ENCODE measurements around the gene PRSS56. TPM values are rescaled to one million over a fixed set of nuclear protein-coding genes. Genes with fewer than 3 reads are reported as not detected.

The PRSS56 gene
- polyA plus RNA-seq, 3 donors: not detected

GRCh38 chr2:232487385-232488096, 32.6 kb upstream of the PRSS56 start, which contains the start of gene ECEL1:
TSS of gene ECEL1 (minus strand) at chr2:232487834. CDS start at chr2:232486653, 1,181 bp downstream.
- no peaks in the 10 kb centered on the region for H3K9me3 ChIP-seq (replicated peaks in 1 of 2; ENCODE audit: control insufficient read depth in 1 of 2, insufficient read depth in 1 of 2, low read length in 2 of 2)
- no peak within 1 kb of the TSS for H3K27ac ChIP-seq (ENCODE audit: low read depth in 1 of 2, low read length in 2 of 2)
- Mint-ChIP-seq H3K27ac (no peak within 1 kb of the TSS), H3K4me3 (peak within 1 kb of the TSS in 1 of 2 donors; percentile 74), H3K27me3 (ENCODE audit: low read depth in 3 of 3) (peaks cover 41 to 65% (median 45%) of the 10 kb centered on the region in 3 donors), H3K36me3 (no peaks in the 10 kb centered on the region), H3K4me1 (no peaks in the 10 kb centered on the region), H3K9me3 (peaks cover 0 to 5% (median 3%) of the 10 kb centered on the region in 7 donors)
- H3K9ac ChIP-seq (ENCODE audit: insufficient read depth, low read length, poor library complexity, severe bottlenecking): no peak within 1 kb of the TSS
- no peak within 1 kb of the TSS for H3K4me3 ChIP-seq (replicated peaks in 1 of 3; ENCODE audit: low read depth in 2 of 3, low read length in 3 of 3)
- intact Hi-C loops (cut with micrococcal nuclease): no loop called here
- H3K4me1 ChIP-seq (ENCODE audit: control insufficient read depth in 1 of 2, insufficient read depth in 2 of 2, low read length in 2 of 2): no peaks in the 10 kb centered on the region
- H4K20me1 ChIP-seq (ENCODE audit: insufficient read depth, low read length): no peaks in the 10 kb centered on the region
- DNase-seq: no peak
- WGBS (ENCODE audit: insufficient coverage): 2% methylated on average over 99 of the region's 102 CpGs
- no peak within 1 kb of the TSS for H2AFZ ChIP-seq (ENCODE audit: insufficient read depth, low read depth, low read length, poor library complexity, severe bottlenecking)
- H3K27me3 ChIP-seq (ENCODE audit: control insufficient read depth in 2 of 2, insufficient read depth in 2 of 2, low read length in 2 of 2): peaks cover 15 to 46% of the 10 kb centered on the region in 2 donors
- H3K36me3 ChIP-seq (replicated peaks in 1 of 2; ENCODE audit: control insufficient read depth in 1 of 2, insufficient read depth in 2 of 2, low read length in 2 of 2): no peaks in the 10 kb centered on the region
- no peak for TF ChIP-seq CTCF (IDR thresholded peaks at IDR 0.05)
- H3K4me2 ChIP-seq (replicated peaks; ENCODE audit: extremely low read depth, low read length, poor library complexity, severe bottlenecking): peak within 1 kb of the TSS; percentile 26
- H3K79me2 ChIP-seq (ENCODE audit: insufficient read depth, low read length): no peaks in the 10 kb centered on the region

- H3K36me3 ChIP-seq (replicated peaks in 1 of 2; ENCODE audit: control insufficient read depth in 1 of 2, insufficient read depth in 2 of 2, low read length in 2 of 2): no peaks in the 10 kb centered on the region
- no peak for TF ChIP-seq CTCF (IDR thresholded peaks at IDR 0.05)
- H3K4me1 Mint-ChIP-seq: no peaks in the 10 kb centered on the region
- intact Hi-C loops (cut with micrococcal nuclease): no loop called here
- no peak for DNase-seq
- H3K4me1 ChIP-seq (ENCODE audit: control insufficient read depth in 1 of 2, insufficient read depth in 2 of 2, low read length in 2 of 2): no peaks in the 10 kb centered on the region
- no peak overlapping the region for H3K4me2 ChIP-seq (replicated peaks; ENCODE audit: extremely low read depth, low read length, poor library complexity, severe bottlenecking)
- peaks cover 39 to 64% (median 45%) of the 10 kb centered on the region in 3 donors for H3K27me3 Mint-ChIP-seq (ENCODE audit: low read depth in 3 of 3)
- H3K27ac Mint-ChIP-seq: no peak overlapping the region
- H2AFZ ChIP-seq (ENCODE audit: insufficient read depth, low read depth, low read length, poor library complexity, severe bottlenecking): no peak overlapping the region
- H3K79me2 ChIP-seq (ENCODE audit: insufficient read depth, low read length): no peaks in the 10 kb centered on the region
- H3K9me3 ChIP-seq (replicated peaks in 1 of 2; ENCODE audit: control insufficient read depth in 1 of 2, insufficient read depth in 1 of 2, low read length in 2 of 2): no peaks in the 10 kb centered on the region
- H3K27ac ChIP-seq (ENCODE audit: low read depth in 1 of 2, low read length in 2 of 2): no peak overlapping the region
- no peaks in the 10 kb centered on the region for H3K36me3 Mint-ChIP-seq
- H3K4me3 ChIP-seq (replicated peaks in 1 of 3; ENCODE audit: low read depth in 2 of 3, low read length in 3 of 3): no peak overlapping the region
- no peaks in the 10 kb centered on the region for H4K20me1 ChIP-seq (ENCODE audit: insufficient read depth, low read length)
- H3K9ac ChIP-seq (ENCODE audit: insufficient read depth, low read length, poor library complexity, severe bottlenecking): no peak overlapping the region
- peaks cover 15 to 46% of the 10 kb centered on the region in 2 donors for H3K27me3 ChIP-seq (ENCODE audit: control insufficient read depth in 2 of 2, insufficient read depth in 2 of 2, low read length in 2 of 2)
- WGBS (ENCODE audit: insufficient coverage): 64% methylated on average over 8 of the region's 16 CpGs
- peak overlapping the region in 1 of 2 donors; percentile 52 for H3K4me3 Mint-ChIP-seq
- H3K9me3 Mint-ChIP-seq: peaks cover 0 to 5% (median 3%) of the 10 kb centered on the region in 7 donors
Measured at GRCh38 chr2:232488097-232488711, 32.0 kb upstream of the PRSS56 start.

All from CD14-positive monocyte (primary cell).